Measurements from ENCODE around the gene CXCR3.
"Not testable (repeated sequence)": the region's sequence is repeated elsewhere in the genome, so short reads cannot be mapped to it uniquely, and the experiment has no call there.

CXCR3 gene

DNA sequence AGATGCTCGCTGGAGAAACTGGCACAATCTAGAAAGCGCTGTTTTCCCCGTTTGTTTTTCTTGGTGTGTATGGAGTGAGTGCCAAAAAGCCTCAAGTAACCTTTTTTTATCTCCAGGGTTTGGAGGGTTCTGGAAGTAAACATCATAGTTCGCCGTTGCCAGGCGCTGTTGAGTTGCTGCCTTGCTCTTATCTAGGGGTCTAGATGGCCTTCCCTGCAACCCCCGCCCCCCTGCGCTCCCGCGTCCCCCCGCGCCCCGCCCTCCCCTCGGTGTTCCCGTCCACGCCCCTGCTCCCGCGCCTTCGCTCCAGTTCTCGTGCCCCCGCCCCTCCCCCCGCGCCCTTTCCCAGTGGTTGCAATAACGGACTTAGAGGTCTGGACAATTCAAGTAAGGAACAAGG is 40.6 kb downstream of the CXCR3 start:
- no peak for DNase-seq
- H3K36me3 Mint-ChIP-seq: peaks cover 12 to 30% of the 10 kb centered on the region in 2 donors
- no peak overlapping the region for H3K4me3 Mint-ChIP-seq
- no peak overlapping the region for H3K27ac Mint-ChIP-seq
- no peak for ATAC-seq (replicated peaks)
- H3K9me3 Mint-ChIP-seq: no peaks in the 10 kb centered on the region
- H3K4me1 Mint-ChIP-seq: peaks cover 2 to 4% of the 10 kb centered on the region in 2 donors
- H3K27me3 Mint-ChIP-seq: no peaks in the 10 kb centered on the region

DNA sequence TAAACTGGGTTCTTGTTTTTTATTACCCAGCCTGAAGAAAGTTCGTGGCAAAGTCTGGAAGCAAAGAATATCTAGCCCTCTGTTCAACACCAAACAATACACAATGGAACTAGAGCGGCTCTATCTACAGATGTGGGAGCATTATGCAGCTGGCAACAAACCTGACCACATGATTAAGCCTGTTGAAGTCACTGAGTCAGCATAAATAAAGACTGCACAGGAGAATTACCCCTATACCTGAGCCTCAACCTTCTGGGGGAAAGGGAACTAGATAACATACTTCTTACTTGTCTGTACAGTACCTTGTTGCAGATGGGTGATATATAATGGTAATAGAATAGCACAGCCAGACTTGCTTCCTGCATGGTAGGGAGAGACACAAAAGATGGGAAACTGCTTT is 44.7 kb downstream of the CXCR3 start:
- Mint-ChIP-seq H3K9me3 (no peaks in the 10 kb centered on the region), H3K36me3 (peaks cover 4 to 21% of the 10 kb centered on the region in 2 donors), H3K27ac (no peak overlapping the region), H3K4me1 (peaks cover 0 to 4% of the 10 kb centered on the region in 2 donors), H3K27me3 (no peaks in the 10 kb centered on the region), H3K4me3 (no peak overlapping the region)
- ATAC-seq (replicated peaks): no peak
- no peak for DNase-seq

DNA sequence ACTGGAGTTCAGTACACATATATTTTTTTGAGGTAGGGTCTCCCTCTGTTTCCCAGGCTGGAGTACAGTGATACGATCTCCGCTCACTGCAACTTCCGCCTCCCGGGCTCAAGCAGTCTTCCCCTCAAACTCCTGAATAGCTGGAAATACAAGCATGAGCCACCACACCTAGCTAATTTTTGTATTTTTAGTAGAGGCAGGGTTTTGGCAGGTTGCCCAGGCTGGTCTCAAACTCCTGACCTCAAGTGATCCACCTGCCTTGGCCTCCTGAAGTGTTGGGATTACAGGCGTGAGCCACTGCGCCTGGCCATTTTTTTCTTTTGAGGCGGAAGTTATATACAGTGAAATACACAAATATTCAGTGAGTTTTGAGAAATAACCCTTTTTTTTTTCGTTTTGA is 46.9 kb downstream of the CXCR3 start:
- not testable (repeated sequence) for H3K27ac Mint-ChIP-seq; H3K4me3 Mint-ChIP-seq; ATAC-seq (replicated peaks); H3K9me3 Mint-ChIP-seq; H3K27me3 Mint-ChIP-seq; H3K4me1 Mint-ChIP-seq; DNase-seq
- peaks cover 7 to 15% of the 10 kb centered on the region in 2 donors for H3K36me3 Mint-ChIP-seq
